Activated CD4-positive, CD25-positive, alpha-beta regulatory T cell treated with anti-CD3 and anti-CD28 coated beads, Interleukin-2, amount 50 U/mL, for 72 hours (primary cell): Measurements from ENCODE around the gene RPE.

ENCODE experiments used
- DNase-seq: peaks from one replicate; pipeline ENCODE4 v3.0.0; 2021

RPE gene

GRCh38 chr2:210003359-210003758, 921 bp downstream of the RPE start:
- no peak for DNase-seq

GRCh38 chr2:210004881-210005280, 2.4 kb downstream of the RPE start:
- no peak for DNase-seq

GRCh38 chr2:210007895-210008294, 5.5 kb downstream of the RPE start:
- no peak for DNase-seq

- DNase-seq = no peak
These were observed 6.7 kb downstream of the RPE start for GRCh38 chr2:210009126-210009525.

GRCh38 chr2:210009896-210010295, 7.5 kb downstream of the RPE start:
- no peak for DNase-seq

- DNase-seq = no peak
These were observed 17.7 kb downstream of the RPE start for GRCh38 chr2:210020138-210020537.

GRCh38 chr2:210022824-210023223, 20.4 kb downstream of the RPE start:
- DNase-seq = no peak

- no peak for DNase-seq
These were observed 25.2 kb downstream of the RPE start for GRCh38 chr2:210027608-210028007.

- DNase-seq = no peak
These were observed 25.7 kb downstream of the RPE start for GRCh38 chr2:210028178-210028577.

- DNase-seq = no peak
These were observed 31.7 kb downstream of the RPE start for GRCh38 chr2:210034087-210034683.

GRCh38 chr2:210035679-210036078, 33.2 kb downstream of the RPE start:
- no peak for DNase-seq

- no peak for DNase-seq
These were observed 35.6 kb downstream of the RPE start for GRCh38 chr2:210038078-210038477.

GRCh38 chr2:210046851-210047500, 44.5 kb downstream of the RPE start:
- no peak for DNase-seq

GRCh38 chr2:210049831-210050230, 47.4 kb downstream of the RPE start:
- no peak for DNase-seq

- DNase-seq = no peak
These were observed 48.4 kb downstream of the RPE start for GRCh38 chr2:210050885-210051284.

- DNase-seq = no peak
These were observed 52.3 kb downstream of the RPE start for GRCh38 chr2:210054696-210055095.

GRCh38 chr2:210055825-210056224, 53.4 kb downstream of the RPE start:
- no peak for DNase-seq

GRCh38 chr2:210063306-210063705, 60.9 kb downstream of the RPE start:
- no peak for DNase-seq
